ENCODE data around the gene PTPRN2.

- no peak for TF ChIP-seq CTCF (conservative IDR thresholded peaks at IDR 0.05 in 1 of 2, IDR thresholded peaks at IDR 0.05 in 1 of 2; ENCODE audit: extremely low read depth in 1 of 2, insufficient read depth in 1 of 2, low read depth in 1 of 2, low read length in 2 of 2)
- no peak for TF ChIP-seq EZH2 (IDR thresholded peaks at IDR 0.05; ENCODE audit: borderline replicate concordance, low read length)
Measured at GRCh38 chr7:157664871-157665633, 922.6 kb downstream of the PTPRN2 start.

All from mammary epithelial cell (primary cell).